WTC11 (cell line): ENCODE data around the gene CHRNB1. TPM values are rescaled to one million over a fixed set of nuclear protein-coding genes. Genes with fewer than 3 reads are reported as not detected.

Experiments
- ATAC-seq: fragments of 200-7000 bp; cut with Tn5 transposase; 2 replicates; pipeline ENCODE4 v1.10.0; 2021; ENCODE audit warnings: mild to moderate bottlenecking, moderate library complexity
- CTCF ChIA-PET: fragments of 300-600 bp; sonication (Branson Sonifier 250); formaldehyde crosslinking; loops from one replicate; lab custom pipeline; 2021; ENCODE audit warnings: antibody characterized with exemption; lab: Charles Lee
- POLR2A ChIA-PET: fragments of 350-600 bp; sonication (Branson Sonifier 250); formaldehyde crosslinking; loops from one replicate; lab custom pipeline; 2021; ENCODE audit warnings: antibody characterized with exemption; lab: Charles Lee
- DNase-seq: peaks from one replicate; pipeline ENCODE4 v3.0.0; 2021; ENCODE audit warnings: low spot score
- H3K27ac Mint-ChIP-seq: 2 replicates; pipeline ENCODE4 v1.8.0; 2021; ENCODE audit warnings: mixed read lengths
- H3K27me3 Mint-ChIP-seq: 2 replicates; pipeline ENCODE4 v1.8.0; 2021; ENCODE audit warnings: low read depth, mild to moderate bottlenecking, moderate library complexity, mixed read lengths
- H3K36me3 Mint-ChIP-seq: 2 replicates; pipeline ENCODE4 v1.8.0; 2021; ENCODE audit warnings: mixed read lengths
- H3K4me1 Mint-ChIP-seq: 2 replicates; pipeline ENCODE4 v1.8.0; 2022; ENCODE audit warnings: mixed read lengths
- H3K4me3 Mint-ChIP-seq: 2 replicates; pipeline ENCODE4 v1.8.0; 2021; ENCODE audit warnings: mild to moderate bottlenecking, moderate library complexity, mixed read lengths
- H3K9me3 Mint-ChIP-seq: 2 replicates; pipeline ENCODE4 v1.8.0; 2021; ENCODE audit warnings: mixed read lengths
- CDX4 ChIP-seq: fragments of 250-450 bp; sonication (Bioruptor Pico); IDR thresholded peaks from 2 replicates; pipeline ENCODE4 v1.9.0; 2021; ENCODE audit warnings: moderate library complexity, mild to moderate bottlenecking, inconsistent platforms, borderline replicate concordance
- CREB1 ChIP-seq: sonication (generic); formaldehyde crosslinking; IDR thresholded peaks from 2 replicates; pipeline ENCODE4 v1.8.0; 2023; ENCODE audit warnings: mild to moderate bottlenecking, missing genetic modification reagents
- E2F1 ChIP-seq: sonication (generic); formaldehyde crosslinking; IDR thresholded peaks from 2 replicates; pipeline ENCODE4 v1.8.0; 2022; ENCODE audit warnings: mild to moderate bottlenecking, missing genetic modification reagents
- E2F5 ChIP-seq: sonication (generic); formaldehyde crosslinking; IDR thresholded peaks from 2 replicates; pipeline ENCODE4 v1.8.1; 2022; ENCODE audit warnings: mild to moderate bottlenecking, moderate library complexity, missing genetic modification reagents
- ETV6 ChIP-seq: sonication (generic); formaldehyde crosslinking; IDR thresholded peaks from 2 replicates; pipeline ENCODE4 v1.8.1; 2022; ENCODE audit warnings: mild to moderate bottlenecking, missing genetic modification reagents
- JUN ChIP-seq: sonication (generic); formaldehyde crosslinking; IDR thresholded peaks from 2 replicates; pipeline ENCODE4 v1.8.0; 2023; ENCODE audit warnings: mild to moderate bottlenecking, missing genetic modification reagents
- PREB ChIP-seq: sonication (generic); formaldehyde crosslinking; IDR thresholded peaks from 2 replicates; pipeline ENCODE4 v1.8.1; 2022; ENCODE audit warnings: mild to moderate bottlenecking, missing genetic modification reagents, moderate library complexity, borderline replicate concordance
- PRRX2 ChIP-seq: fragments of 250-450 bp; sonication (Bioruptor Pico); IDR thresholded peaks from 2 replicates; pipeline ENCODE4 v1.8.0; 2021; ENCODE audit warnings: mild to moderate bottlenecking
- SMAD3 ChIP-seq: sonication (generic); formaldehyde crosslinking; IDR thresholded peaks from 2 replicates; pipeline ENCODE4 v1.8.0; 2022; ENCODE audit warnings: missing genetic modification reagents, mild to moderate bottlenecking, borderline replicate concordance
- ZMAT4 ChIP-seq: fragments of 250-450 bp; sonication (Bioruptor Pico); IDR thresholded peaks from 2 replicates; pipeline ENCODE4 v1.9.0; 2021; ENCODE audit warnings: mild to moderate bottlenecking
- ZNF219 ChIP-seq: sonication (generic); formaldehyde crosslinking; IDR thresholded peaks from 2 replicates; pipeline ENCODE4 v1.8.0; 2023; ENCODE audit warnings: missing genetic modification reagents, mild to moderate bottlenecking, borderline replicate concordance
- total RNA-seq: library from RNA; stranded (reverse); gene quantifications from 3 replicates; pipeline ENCODE4 v1.2.3, GENCODE V29; 2021
- TF ChIP-seq, protein P1 (sequence below): fragments of 200-600 bp; IDR thresholded peaks from 2 replicates; pipeline ENCODE4 v1.8.0; 2022; ENCODE audit warnings: antibody characterized with exemption
- TF ChIP-seq, protein P2 (sequence below): sonication (generic); formaldehyde crosslinking; IDR thresholded peaks from 2 replicates; pipeline ENCODE4 v1.8.0; 2023; ENCODE audit warnings: mild to moderate bottlenecking, missing genetic modification reagents
- TF ChIP-seq, protein P3 (sequence below): fragments of 250-450 bp; sonication (Bioruptor Pico); IDR thresholded peaks from 2 replicates; pipeline ENCODE4 v2.1.2; 2022; ENCODE audit warnings: mild to moderate bottlenecking, moderate library complexity
- TF ChIP-seq, protein P4 (sequence below): sonication (generic); formaldehyde crosslinking; IDR thresholded peaks from 2 replicates; pipeline ENCODE4 v1.8.1; 2023; ENCODE audit warnings: mild to moderate bottlenecking, missing genetic modification reagents, moderate library complexity

CHRNB1 gene
- total RNA-seq, 1 experiment from 2014 or later = 16.0 TPM

DNA sequence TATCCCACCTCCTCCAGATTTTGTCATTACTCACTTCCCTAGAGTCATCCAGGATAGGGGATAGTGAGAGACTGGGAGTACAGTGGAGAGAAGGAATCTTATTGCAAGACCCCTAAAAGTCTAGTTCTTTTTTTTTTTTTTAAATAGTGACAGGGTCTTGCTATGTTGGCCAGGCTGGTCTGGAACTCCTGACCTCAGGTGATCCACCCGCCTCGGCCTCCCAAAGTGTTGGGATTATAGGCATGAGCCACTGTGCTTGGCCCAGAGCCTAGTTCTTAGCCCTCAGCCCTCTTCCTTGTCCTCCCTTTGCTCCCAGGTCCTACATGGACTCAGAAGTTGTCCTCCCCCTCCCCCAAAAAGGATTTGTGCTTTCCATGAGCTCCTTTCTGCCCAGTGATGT lies 2.7 kb upstream of the CHRNB1 start:
- ChIA-PET POLR2A (interaction anchor here (0.9 to 2.4 kb wide), 2 partner anchors 35 to 42 kb away, joined by 3 to 15 read pairs; partner anchors contain the start of gene POLR2A), CTCF (interaction anchor here (1.2 to 3.8 kb wide), 5 partner anchors 37 to 86 kb away, joined by 3 to 21 read pairs (median 13); partner anchors contain the start of genes PLSCR3, TMEM256, TMEM95 and ZBTB4)
- Mint-ChIP-seq H3K27me3 (peaks cover 42% of the 10 kb centered on the region), H3K9me3 (no peaks in the 10 kb centered on the region), H3K4me1 (peaks cover 42% of the 10 kb centered on the region), H3K36me3 (no peaks in the 10 kb centered on the region; the same call in 1 of the 2 replicates), H3K4me3 (peak overlapping the region; percentile 97), H3K27ac (no peak overlapping the region)
- TF ChIP-seq, protein P1, sequence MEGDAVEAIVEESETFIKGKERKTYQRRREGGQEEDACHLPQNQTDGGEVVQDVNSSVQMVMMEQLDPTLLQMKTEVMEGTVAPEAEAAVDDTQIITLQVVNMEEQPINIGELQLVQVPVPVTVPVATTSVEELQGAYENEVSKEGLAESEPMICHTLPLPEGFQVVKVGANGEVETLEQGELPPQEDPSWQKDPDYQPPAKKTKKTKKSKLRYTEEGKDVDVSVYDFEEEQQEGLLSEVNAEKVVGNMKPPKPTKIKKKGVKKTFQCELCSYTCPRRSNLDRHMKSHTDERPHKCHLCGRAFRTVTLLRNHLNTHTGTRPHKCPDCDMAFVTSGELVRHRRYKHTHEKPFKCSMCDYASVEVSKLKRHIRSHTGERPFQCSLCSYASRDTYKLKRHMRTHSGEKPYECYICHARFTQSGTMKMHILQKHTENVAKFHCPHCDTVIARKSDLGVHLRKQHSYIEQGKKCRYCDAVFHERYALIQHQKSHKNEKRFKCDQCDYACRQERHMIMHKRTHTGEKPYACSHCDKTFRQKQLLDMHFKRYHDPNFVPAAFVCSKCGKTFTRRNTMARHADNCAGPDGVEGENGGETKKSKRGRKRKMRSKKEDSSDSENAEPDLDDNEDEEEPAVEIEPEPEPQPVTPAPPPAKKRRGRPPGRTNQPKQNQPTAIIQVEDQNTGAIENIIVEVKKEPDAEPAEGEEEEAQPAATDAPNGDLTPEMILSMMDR = no peak
- no peak for TF ChIP-seq PREB (CRISPR knock-in tag)
- TF ChIP-seq E2F5 = no peak
- TF ChIP-seq, protein P2, sequence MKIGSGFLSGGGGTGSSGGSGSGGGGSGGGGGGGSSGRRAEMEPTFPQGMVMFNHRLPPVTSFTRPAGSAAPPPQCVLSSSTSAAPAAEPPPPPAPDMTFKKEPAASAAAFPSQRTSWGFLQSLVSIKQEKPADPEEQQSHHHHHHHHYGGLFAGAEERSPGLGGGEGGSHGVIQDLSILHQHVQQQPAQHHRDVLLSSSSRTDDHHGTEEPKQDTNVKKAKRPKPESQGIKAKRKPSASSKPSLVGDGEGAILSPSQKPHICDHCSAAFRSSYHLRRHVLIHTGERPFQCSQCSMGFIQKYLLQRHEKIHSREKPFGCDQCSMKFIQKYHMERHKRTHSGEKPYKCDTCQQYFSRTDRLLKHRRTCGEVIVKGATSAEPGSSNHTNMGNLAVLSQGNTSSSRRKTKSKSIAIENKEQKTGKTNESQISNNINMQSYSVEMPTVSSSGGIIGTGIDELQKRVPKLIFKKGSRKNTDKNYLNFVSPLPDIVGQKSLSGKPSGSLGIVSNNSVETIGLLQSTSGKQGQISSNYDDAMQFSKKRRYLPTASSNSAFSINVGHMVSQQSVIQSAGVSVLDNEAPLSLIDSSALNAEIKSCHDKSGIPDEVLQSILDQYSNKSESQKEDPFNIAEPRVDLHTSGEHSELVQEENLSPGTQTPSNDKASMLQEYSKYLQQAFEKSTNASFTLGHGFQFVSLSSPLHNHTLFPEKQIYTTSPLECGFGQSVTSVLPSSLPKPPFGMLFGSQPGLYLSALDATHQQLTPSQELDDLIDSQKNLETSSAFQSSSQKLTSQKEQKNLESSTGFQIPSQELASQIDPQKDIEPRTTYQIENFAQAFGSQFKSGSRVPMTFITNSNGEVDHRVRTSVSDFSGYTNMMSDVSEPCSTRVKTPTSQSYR (CRISPR knock-in tag) = no peak
- TF ChIP-seq CREB1 = no peak
- no peak for TF ChIP-seq ZMAT4
- no peak for TF ChIP-seq SMAD3 (CRISPR knock-in tag)
- TF ChIP-seq, protein P3, sequence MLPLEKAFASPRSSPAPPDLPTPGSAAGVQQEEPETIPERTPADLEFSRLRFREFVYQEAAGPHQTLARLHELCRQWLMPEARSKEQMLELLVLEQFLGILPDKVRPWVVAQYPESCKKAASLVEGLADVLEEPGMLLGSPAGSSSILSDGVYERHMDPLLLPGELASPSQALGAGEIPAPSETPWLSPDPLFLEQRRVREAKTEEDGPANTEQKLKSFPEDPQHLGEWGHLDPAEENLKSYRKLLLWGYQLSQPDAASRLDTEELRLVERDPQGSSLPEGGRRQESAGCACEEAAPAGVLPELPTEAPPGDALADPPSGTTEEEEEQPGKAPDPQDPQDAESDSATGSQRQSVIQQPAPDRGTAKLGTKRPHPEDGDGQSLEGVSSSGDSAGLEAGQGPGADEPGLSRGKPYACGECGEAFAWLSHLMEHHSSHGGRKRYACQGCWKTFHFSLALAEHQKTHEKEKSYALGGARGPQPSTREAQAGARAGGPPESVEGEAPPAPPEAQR (CRISPR knock-in tag) = no peak
- TF ChIP-seq PRRX2 (CRISPR knock-in tag) = no peak
- TF ChIP-seq ETV6 (CRISPR knock-in tag) = no peak
- no peak for TF ChIP-seq JUN (CRISPR knock-in tag)
- TF ChIP-seq CDX4 (CRISPR knock-in tag) = no peak
- no peak for TF ChIP-seq ZNF219 (CRISPR knock-in tag)
- no peak for TF ChIP-seq E2F1 (CRISPR knock-in tag)
- TF ChIP-seq, protein P4, sequence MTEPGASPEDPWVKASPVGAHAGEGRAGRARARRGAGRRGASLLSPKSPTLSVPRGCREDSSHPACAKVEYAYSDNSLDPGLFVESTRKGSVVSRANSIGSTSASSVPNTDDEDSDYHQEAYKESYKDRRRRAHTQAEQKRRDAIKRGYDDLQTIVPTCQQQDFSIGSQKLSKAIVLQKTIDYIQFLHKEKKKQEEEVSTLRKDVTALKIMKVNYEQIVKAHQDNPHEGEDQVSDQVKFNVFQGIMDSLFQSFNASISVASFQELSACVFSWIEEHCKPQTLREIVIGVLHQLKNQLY = no peak
- DNase-seq (no peak), ATAC-seq (no peak)
